ENCODE data around the gene ARL4C. TPM values are rescaled to one million over a fixed set of nuclear protein-coding genes. Genes with fewer than 3 reads are reported as not detected.

Gene ARL4C
- total and polyA plus RNA-seq, 8 donors: 3.6 to 14.2 (median 9.9) TPM

DNA sequence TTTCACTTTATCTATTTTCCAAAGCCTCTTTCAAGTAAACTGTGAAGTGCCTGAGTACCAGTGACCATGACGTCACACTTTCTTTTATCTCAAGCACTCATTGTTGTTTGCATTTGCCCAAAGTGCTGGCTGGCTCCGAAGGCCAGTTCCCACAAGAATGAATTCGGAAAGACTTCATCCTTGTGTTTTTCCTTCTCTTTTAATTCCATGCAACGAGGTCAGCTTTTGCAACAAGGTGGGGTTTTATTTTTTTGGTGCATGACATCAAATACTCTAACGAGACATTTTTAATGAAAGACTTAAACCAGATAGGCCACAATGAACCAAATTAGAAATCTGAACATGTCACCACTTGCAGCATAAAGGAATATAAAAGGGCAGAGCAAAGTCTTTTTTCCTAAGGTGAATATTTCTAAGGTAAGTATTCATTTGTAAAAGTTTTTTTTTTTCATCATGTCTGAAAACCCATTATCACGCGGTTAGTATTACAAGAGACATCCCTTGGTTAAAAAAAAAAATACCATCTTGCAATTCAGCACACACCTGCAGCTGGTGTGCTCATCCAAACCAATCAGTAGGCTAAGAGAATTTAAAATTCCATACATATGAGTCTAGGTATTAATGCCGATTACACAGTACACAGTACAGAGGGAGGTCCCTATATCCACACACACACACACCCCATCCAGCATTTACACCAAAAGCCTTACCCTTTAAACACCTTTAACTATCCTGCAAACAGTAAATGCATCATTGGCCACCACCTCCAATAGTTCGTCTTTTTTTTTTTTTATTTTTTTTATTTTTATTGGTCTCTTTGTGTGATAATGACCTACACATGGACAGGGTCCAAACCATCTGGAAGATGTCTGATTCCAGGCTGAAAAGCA lies 2.3 kb downstream of the ARL4C start:
- Histone ChIP-seq H3K4me1 (peaks cover 16 to 34% (median 26%) of the 10 kb centered on the region in 4 donors), H3K27ac (peak overlapping the region; percentile 70 to 91 (median 89)), H3K9me3 (no peaks in the 10 kb centered on the region), H3K36me3 (no peaks in the 10 kb centered on the region), H3K4me3 (peak overlapping the region; percentile 64 to 71 (median 69)), H3K27me3 (peaks cover 0 to 18% (median 10%) of the 10 kb centered on the region in 3 donors)
- no peak for TF ChIP-seq POLR2A (IDR thresholded peaks at IDR 0.05)
- TF ChIP-seq, protein P1, sequence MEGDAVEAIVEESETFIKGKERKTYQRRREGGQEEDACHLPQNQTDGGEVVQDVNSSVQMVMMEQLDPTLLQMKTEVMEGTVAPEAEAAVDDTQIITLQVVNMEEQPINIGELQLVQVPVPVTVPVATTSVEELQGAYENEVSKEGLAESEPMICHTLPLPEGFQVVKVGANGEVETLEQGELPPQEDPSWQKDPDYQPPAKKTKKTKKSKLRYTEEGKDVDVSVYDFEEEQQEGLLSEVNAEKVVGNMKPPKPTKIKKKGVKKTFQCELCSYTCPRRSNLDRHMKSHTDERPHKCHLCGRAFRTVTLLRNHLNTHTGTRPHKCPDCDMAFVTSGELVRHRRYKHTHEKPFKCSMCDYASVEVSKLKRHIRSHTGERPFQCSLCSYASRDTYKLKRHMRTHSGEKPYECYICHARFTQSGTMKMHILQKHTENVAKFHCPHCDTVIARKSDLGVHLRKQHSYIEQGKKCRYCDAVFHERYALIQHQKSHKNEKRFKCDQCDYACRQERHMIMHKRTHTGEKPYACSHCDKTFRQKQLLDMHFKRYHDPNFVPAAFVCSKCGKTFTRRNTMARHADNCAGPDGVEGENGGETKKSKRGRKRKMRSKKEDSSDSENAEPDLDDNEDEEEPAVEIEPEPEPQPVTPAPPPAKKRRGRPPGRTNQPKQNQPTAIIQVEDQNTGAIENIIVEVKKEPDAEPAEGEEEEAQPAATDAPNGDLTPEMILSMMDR (IDR thresholded peaks at IDR 0.05): no peak
- TF ChIP-seq POLR2AphosphoS5 (IDR thresholded peaks at IDR 0.05): no peak
- no peak for TF ChIP-seq EP300 (IDR thresholded peaks at IDR 0.05)
- intact Hi-C loops (cut with DNase I; ENCODE audit: low total_unique reads): no loop called here
- WGBS, 5 donors: 24 to 40% (median 29%) methylated on average over 9 of the region's 9 CpGs
- DNase-seq: peak; percentile 37 to 71

DNA sequence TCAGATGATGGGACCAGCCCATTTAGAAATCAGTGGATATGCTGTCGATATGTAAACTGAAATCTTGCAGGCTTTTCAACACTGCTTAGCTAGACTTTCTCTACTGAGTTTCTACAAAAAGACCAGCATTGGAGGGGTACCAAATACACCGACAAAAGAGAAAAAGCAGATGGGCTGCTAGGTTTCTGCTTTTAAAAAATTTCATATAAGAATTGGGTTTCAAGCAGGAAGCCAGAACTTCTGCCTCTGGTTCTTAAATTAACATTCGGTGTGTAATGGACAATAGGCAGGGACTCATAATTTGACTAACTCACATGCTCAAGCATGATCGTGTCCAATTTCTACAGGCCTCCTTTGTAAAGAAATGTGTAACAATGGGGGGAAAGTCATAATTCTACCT lies 3.1 kb downstream of the ARL4C start:
- no peak for TF ChIP-seq POLR2A (IDR thresholded peaks at IDR 0.05)
- TF ChIP-seq, protein P1 (IDR thresholded peaks at IDR 0.05): no peak
- TF ChIP-seq POLR2AphosphoS5 (IDR thresholded peaks at IDR 0.05): no peak
- no peak for TF ChIP-seq EP300 (IDR thresholded peaks at IDR 0.05)
- Histone ChIP-seq H3K9me3 (no peaks in the 10 kb centered on the region), H3K27me3 (peaks cover 0 to 18% (median 10%) of the 10 kb centered on the region in 3 donors), H3K36me3 (no peaks in the 10 kb centered on the region), H3K27ac (peak overlapping the region in 4 of 5 donors; percentile 6 to 91 (median 86)), H3K4me1 (peaks cover 16 to 34% (median 26%) of the 10 kb centered on the region in 4 donors), H3K4me3 (peak overlapping the region in 3 of 4 donors; percentile 68 to 71 (median 70))
- WGBS, 5 donors: 57 to 70% (median 61%) methylated on average over 4 of the region's 4 CpGs
- no peak for DNase-seq
- intact Hi-C loops (cut with DNase I; ENCODE audit: low total_unique reads): no loop called here

DNA sequence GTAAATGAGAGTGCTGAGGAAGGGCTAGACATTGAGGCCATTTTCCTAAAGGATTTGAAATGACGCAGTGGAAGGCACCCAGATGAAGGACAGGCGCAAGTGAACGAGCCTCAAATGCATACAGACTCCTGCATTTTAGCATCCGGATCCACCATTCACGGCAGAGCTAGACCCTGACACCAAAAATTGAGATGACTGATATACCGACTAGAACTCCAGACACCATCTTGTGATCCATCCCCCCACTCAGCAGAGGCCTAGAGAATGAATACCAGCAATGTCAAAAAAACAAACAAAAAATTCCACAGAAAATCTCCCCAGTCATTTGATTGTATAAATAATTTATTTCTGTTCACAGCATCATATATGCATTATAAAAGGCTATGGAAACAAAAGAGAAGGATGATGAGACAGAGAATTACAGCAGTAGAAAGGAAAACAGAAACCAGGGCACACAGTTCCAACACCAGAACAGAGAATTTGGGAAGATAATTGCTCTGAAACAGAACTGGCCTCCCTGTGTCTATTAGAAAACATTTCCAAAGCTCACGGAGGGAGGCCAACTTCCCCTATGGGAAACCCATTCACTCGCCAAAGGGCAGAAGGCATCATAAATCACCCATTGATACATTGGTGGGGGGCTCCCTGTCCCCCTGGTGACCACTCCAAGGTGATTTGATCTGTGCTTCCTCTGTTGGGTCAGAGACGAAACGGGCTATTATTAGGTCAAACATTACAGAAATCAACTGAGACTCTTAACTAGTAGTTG lies 4.0 kb downstream of the ARL4C start:
- TF ChIP-seq POLR2A (IDR thresholded peaks at IDR 0.05) (no peak), EP300 (IDR thresholded peaks at IDR 0.05) (no peak), POLR2AphosphoS5 (IDR thresholded peaks at IDR 0.05) (no peak)
- TF ChIP-seq, protein P1 (IDR thresholded peaks at IDR 0.05): no peak
- intact Hi-C loops (cut with DNase I; ENCODE audit: low total_unique reads): no loop called here
- 80 to 87% (median 85%) methylated on average over 10 of the region's 10 CpGs for WGBS, 5 donors
- peak overlapping the region in 2 of 4 donors; percentile 68 to 71 for H3K4me3 ChIP-seq
- peaks cover 0 to 18% (median 10%) of the 10 kb centered on the region in 3 donors for H3K27me3 ChIP-seq
- no peak for DNase-seq
- no peaks in the 10 kb centered on the region for H3K9me3 ChIP-seq
- H3K4me1 ChIP-seq: peaks cover 16 to 34% (median 25%) of the 10 kb centered on the region in 4 donors
- H3K27ac ChIP-seq: peak overlapping the region in 3 of 5 donors; percentile 36 to 83 (median 37)
- H3K36me3 ChIP-seq: no peaks in the 10 kb centered on the region

DNA sequence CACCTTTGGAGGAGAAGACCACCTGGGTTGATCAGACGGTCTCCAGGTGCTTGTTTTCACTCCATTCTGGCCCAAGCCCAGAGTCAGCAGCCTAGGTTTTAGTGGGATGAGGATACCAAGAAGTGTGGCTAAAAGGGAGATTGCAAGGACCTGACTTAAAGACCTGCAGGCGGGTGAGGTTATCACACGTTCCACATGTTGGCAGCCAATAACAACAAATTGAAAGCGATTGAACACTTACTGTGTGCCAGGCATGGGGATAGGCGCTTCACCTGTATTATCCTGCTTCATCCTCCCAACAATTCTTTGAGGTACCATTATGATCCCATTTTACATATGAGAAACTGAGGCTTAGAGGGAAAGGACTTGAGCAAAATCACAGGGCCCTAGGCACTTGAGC lies 5.0 kb downstream of the ARL4C start:
- H3K27me3 ChIP-seq: peaks cover 0 to 18% (median 10%) of the 10 kb centered on the region in 3 donors
- intact Hi-C loops (cut with DNase I; ENCODE audit: low total_unique reads): no loop called here
- H3K27ac ChIP-seq: peak overlapping the region in 1 of 5 donors; percentile 39
- no peak for DNase-seq
- no peaks in the 10 kb centered on the region for H3K36me3 ChIP-seq
- no peaks in the 10 kb centered on the region for H3K9me3 ChIP-seq
- WGBS, 5 donors: 82 to 90% (median 84%) methylated on average over 5 of the region's 5 CpGs
- peaks cover 14 to 27% (median 18%) of the 10 kb centered on the region in 4 donors for H3K4me1 ChIP-seq
- TF ChIP-seq, protein P1 (IDR thresholded peaks at IDR 0.05): no peak
- TF ChIP-seq EP300 (IDR thresholded peaks at IDR 0.05): no peak
- no peak for TF ChIP-seq POLR2AphosphoS5 (IDR thresholded peaks at IDR 0.05)
- TF ChIP-seq POLR2A (IDR thresholded peaks at IDR 0.05): no peak
- no peak overlapping the region for H3K4me3 ChIP-seq

All from stomach (tissue), 9 donors.